Measurements from ENCODE around the gene CALB2. TPM values are rescaled to one million over a fixed set of nuclear protein-coding genes. Genes with fewer than 3 reads are reported as not detected.

The CALB2 gene
- total RNA-seq, 1 donor from 2014 or later = not detected

DNA sequence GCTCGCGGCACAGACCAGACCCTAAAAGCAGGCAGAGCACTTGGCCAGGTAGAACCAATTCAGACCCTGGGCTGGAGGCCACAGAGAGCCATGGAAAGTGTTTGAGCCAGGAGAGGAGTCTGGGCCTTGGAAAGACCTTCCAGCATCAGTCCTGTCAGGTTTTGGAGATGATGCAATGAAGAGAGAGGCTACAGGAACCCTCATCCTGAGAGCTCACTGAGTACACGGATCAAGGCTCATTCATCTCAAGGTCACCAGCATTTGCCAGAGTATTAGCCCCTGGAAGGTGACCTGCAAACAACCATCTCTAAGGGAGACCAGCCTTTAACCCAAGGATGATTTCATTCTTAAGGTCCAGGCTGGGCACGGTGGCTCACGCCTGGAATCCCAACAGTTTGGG is 55.5 kb downstream of the CALB2 start:
- peaks cover 35% of the 10 kb centered on the region for H3K27me3 Mint-ChIP-seq (ENCODE audit: unreplicated experiment)

GRCh38 chr16:71421911-71422310 is 63.4 kb downstream of the CALB2 start:
- Mint-ChIP-seq H3K4me3 (ENCODE audit: unreplicated experiment) (no peak overlapping the region), H3K27me3 (ENCODE audit: unreplicated experiment) (peaks cover 27% of the 10 kb centered on the region), H3K27ac (ENCODE audit: unreplicated experiment) (no peak overlapping the region), H3K36me3 (ENCODE audit: unreplicated experiment) (no peaks in the 10 kb centered on the region), H3K4me1 (ENCODE audit: unreplicated experiment) (peaks cover 3% of the 10 kb centered on the region), H3K9me3 (ENCODE audit: unreplicated experiment) (no peaks in the 10 kb centered on the region)
- DNase-seq (ENCODE audit: extremely low spot score, unreplicated experiment) = no peak
- peak; percentile 16 for TF ChIP-seq CTCF (IDR thresholded peaks at IDR 0.05)

More for the DNA sequence above, 55.5 kb downstream of the CALB2 start:
- Mint-ChIP-seq H3K36me3 (ENCODE audit: unreplicated experiment) (no peaks in the 10 kb centered on the region), H3K4me3 (ENCODE audit: unreplicated experiment) (no peak overlapping the region), H3K9me3 (ENCODE audit: unreplicated experiment) (no peaks in the 10 kb centered on the region), H3K27ac (ENCODE audit: unreplicated experiment) (no peak overlapping the region), H3K4me1 (ENCODE audit: unreplicated experiment) (no peaks in the 10 kb centered on the region)
- TF ChIP-seq CTCF (IDR thresholded peaks at IDR 0.05) = no peak
- no peak for DNase-seq (ENCODE audit: extremely low spot score, unreplicated experiment)

DNA sequence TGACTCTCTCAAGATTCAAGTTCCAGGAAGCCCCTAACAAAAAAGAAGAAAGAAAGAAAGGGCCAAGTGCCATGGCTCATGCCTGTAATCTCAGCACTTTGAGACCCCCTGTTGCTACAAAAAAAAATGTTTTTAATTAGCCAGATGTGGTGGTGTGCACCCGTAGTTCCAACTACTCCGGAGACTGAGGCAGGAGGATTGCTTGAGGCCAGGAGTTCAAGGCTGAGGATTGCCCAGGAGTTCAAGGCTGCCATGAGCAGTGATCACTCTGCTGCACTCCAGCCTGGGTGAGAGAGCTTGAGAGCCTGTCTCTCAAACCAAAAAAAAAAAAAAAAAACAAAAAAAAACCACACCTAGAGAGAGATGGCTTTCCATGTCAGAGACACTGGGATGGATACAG is 64.5 kb downstream of the CALB2 start:
- no peak overlapping the region for H3K4me3 Mint-ChIP-seq (ENCODE audit: unreplicated experiment)
- no peak for TF ChIP-seq CTCF (IDR thresholded peaks at IDR 0.05)
- H3K27me3 Mint-ChIP-seq (ENCODE audit: unreplicated experiment) = peaks cover 28% of the 10 kb centered on the region
- peaks cover 3% of the 10 kb centered on the region for H3K4me1 Mint-ChIP-seq (ENCODE audit: unreplicated experiment)
- no peak for DNase-seq (ENCODE audit: extremely low spot score, unreplicated experiment)
- H3K27ac Mint-ChIP-seq (ENCODE audit: unreplicated experiment) = no peak overlapping the region
- H3K9me3 Mint-ChIP-seq (ENCODE audit: unreplicated experiment) = peaks cover under 1% of the 10 kb centered on the region
- H3K36me3 Mint-ChIP-seq (ENCODE audit: unreplicated experiment) = no peaks in the 10 kb centered on the region

DNA sequence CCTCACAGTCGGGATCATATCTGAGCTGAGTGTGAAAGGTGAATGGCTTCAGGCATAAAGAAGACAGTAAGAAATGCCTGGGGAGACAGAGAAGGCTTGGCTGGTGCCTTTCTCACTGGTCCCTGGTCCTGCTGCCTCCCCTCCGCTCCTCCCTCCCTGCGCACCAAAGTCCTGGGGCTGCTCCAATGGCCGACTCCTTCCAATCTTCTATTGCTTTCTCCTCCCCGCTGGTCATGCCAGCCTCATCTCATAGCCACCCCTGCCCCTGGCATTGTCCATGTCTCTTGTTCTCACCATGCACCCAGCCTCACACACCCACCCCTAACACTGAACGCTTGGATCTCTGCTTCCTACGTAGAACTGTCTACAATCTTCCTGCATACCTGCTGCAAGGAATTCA is 65.3 kb downstream of the CALB2 start:
- H3K9me3 Mint-ChIP-seq (ENCODE audit: unreplicated experiment) = peaks cover 7% of the 10 kb centered on the region
- peaks cover 3% of the 10 kb centered on the region for H3K4me1 Mint-ChIP-seq (ENCODE audit: unreplicated experiment)
- no peak overlapping the region for H3K27ac Mint-ChIP-seq (ENCODE audit: unreplicated experiment)
- no peak for TF ChIP-seq CTCF (IDR thresholded peaks at IDR 0.05)
- no peaks in the 10 kb centered on the region for H3K36me3 Mint-ChIP-seq (ENCODE audit: unreplicated experiment)
- H3K27me3 Mint-ChIP-seq (ENCODE audit: unreplicated experiment) = peaks cover 24% of the 10 kb centered on the region
- H3K4me3 Mint-ChIP-seq (ENCODE audit: unreplicated experiment) = no peak overlapping the region
- DNase-seq (ENCODE audit: extremely low spot score, unreplicated experiment) = no peak

DNA sequence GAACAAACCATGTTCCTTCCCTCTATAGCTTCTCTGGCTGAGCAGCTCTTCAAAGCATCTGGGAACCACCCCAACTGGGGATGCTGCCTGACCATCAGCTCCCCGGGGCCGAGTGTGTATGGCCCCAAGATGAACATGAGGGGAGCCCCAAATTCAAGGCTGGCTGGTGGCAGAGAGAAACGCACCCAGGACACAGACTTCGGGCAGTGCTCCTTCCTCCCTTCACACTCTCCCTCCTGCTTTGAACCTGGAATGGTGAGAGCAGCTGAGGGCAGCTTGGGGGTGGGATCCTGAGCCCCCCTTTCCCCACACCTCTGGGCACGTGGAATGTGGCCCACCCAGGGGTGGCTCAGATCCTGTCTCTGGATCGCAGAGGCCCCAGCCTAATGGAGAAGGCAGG is 66.1 kb downstream of the CALB2 start:
- no peak overlapping the region for H3K27ac Mint-ChIP-seq (ENCODE audit: unreplicated experiment)
- H3K4me3 Mint-ChIP-seq (ENCODE audit: unreplicated experiment) = no peak overlapping the region
- H3K36me3 Mint-ChIP-seq (ENCODE audit: unreplicated experiment) = no peaks in the 10 kb centered on the region
- peaks cover 24% of the 10 kb centered on the region for H3K27me3 Mint-ChIP-seq (ENCODE audit: unreplicated experiment)
- TF ChIP-seq CTCF (IDR thresholded peaks at IDR 0.05) = no peak
- H3K9me3 Mint-ChIP-seq (ENCODE audit: unreplicated experiment) = peaks cover 7% of the 10 kb centered on the region
- DNase-seq (ENCODE audit: extremely low spot score, unreplicated experiment) = no peak
- peaks cover 3% of the 10 kb centered on the region for H3K4me1 Mint-ChIP-seq (ENCODE audit: unreplicated experiment)

Data from osteocyte (in vitro differentiated cells).